AG04449 (cell line): ENCODE measurements around the gene GPR52.
"Not testable (repeated sequence)": the region's sequence is repeated elsewhere in the genome, so short reads cannot be mapped to it uniquely, and the experiment has no call there.

ENCODE experiments used
- CTCF ChIA-PET: fragments of 350-600 bp; formaldehyde crosslinking; extraction: SDS; loops from one replicate; lab custom pipeline; 2021; ENCODE audit warnings: antibody characterized with exemption; lab: Yijun Ruan, JAX
- POLR2A ChIA-PET: fragments of 400-600, 350-600 bp; formaldehyde crosslinking; extraction: SDS; loops from one replicate; lab custom pipeline; 2020; ENCODE audit warnings: antibody characterized with exemption, inconsistent platforms; lab: Yijun Ruan, JAX
- DNase-seq: peaks from one replicate; pipeline ENCODE4 v3.0.0-alpha.2; 2010; ENCODE audit warnings: low read depth, low spot score
- H3K4me3 ChIP-seq: 2 replicates; pipeline ENCODE4 v1.5.1; 2011; ENCODE audit warnings: low read depth, mild to moderate bottlenecking, control low read depth, low read length
- TF ChIP-seq, protein P1 (sequence below): IDR thresholded peaks from one replicate; pipeline ENCODE4 v1.5.1; 2011; ENCODE audit warnings: mild to moderate bottlenecking, moderate library complexity, low read length, control low read depth, inconsistent platforms; ENCODE audit not compliant: insufficient read depth; ENCODE audit errors: missing control alignments

Gene GPR52

DNA sequence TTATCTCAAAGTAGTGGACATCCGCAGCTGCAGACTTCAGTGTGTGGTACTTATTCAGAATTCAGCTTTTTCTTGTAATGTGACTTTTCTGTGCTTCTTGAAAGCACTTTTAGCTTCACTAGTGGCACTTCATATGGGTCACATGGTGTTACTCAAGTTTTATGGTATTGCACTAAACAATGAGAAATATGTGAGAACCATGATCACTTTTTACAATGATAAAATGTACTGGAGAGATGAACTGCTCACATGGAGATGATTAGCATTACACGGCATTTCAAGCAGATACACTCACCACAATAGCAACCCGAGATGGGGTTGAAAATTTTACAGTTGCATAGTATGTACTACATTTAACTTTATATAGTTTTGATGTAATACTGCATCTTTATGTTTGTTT is 40.1 kb upstream of the GPR52 start:
- POLR2A ChIA-PET = no interaction called here
- peak; percentile 24 for DNase-seq
- CTCF ChIA-PET = no interaction called here
- no peak overlapping the region for H3K4me3 ChIP-seq
- TF ChIP-seq, protein P1, sequence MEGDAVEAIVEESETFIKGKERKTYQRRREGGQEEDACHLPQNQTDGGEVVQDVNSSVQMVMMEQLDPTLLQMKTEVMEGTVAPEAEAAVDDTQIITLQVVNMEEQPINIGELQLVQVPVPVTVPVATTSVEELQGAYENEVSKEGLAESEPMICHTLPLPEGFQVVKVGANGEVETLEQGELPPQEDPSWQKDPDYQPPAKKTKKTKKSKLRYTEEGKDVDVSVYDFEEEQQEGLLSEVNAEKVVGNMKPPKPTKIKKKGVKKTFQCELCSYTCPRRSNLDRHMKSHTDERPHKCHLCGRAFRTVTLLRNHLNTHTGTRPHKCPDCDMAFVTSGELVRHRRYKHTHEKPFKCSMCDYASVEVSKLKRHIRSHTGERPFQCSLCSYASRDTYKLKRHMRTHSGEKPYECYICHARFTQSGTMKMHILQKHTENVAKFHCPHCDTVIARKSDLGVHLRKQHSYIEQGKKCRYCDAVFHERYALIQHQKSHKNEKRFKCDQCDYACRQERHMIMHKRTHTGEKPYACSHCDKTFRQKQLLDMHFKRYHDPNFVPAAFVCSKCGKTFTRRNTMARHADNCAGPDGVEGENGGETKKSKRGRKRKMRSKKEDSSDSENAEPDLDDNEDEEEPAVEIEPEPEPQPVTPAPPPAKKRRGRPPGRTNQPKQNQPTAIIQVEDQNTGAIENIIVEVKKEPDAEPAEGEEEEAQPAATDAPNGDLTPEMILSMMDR = no peak

DNA sequence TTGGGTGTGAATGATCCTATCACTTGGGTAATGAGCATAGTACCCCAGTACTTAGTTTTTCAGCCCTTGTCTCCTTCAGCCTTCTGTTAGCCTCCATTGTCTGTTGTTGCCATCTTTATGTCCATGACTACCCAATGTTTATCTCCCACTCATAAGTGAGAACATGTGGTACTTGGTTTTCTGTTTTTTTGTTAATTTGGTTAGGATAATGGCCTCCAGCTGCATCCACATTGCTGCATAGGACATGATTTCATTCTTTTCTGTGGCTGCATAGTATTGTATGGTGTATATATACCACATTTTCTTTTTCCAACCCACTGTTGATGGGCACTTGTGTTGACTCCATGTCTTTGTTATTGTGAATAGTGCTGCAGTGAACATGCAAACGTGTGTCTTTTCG is 39.6 kb upstream of the GPR52 start:
- ChIA-PET POLR2A (no interaction called here), CTCF (no interaction called here)
- H3K4me3 ChIP-seq = no peak overlapping the region
- TF ChIP-seq, protein P1 = no peak
- no peak for DNase-seq

DNA sequence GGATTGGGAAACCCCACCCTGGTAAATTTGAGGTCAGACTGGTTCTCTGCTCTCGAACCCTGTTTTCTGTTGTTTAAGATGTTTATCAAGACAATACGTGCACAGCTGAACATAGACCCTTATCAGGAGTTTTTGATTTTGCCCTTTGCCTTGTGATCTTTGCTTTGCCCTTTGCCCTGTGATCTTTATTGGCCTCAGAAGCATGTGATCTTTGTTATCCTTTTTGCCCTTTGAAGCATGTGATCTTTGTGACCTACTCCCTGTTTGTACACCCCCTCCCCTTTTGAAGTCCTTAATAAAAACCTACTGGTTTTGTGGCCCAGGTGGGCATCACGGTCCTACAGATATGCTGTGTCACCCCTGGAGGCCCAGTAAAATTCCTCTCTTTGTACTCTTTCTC is 38.0 kb upstream of the GPR52 start:
- CTCF ChIA-PET, H3K4me3 ChIP-seq, DNase-seq, POLR2A ChIA-PET: not testable (repeated sequence)

DNA sequence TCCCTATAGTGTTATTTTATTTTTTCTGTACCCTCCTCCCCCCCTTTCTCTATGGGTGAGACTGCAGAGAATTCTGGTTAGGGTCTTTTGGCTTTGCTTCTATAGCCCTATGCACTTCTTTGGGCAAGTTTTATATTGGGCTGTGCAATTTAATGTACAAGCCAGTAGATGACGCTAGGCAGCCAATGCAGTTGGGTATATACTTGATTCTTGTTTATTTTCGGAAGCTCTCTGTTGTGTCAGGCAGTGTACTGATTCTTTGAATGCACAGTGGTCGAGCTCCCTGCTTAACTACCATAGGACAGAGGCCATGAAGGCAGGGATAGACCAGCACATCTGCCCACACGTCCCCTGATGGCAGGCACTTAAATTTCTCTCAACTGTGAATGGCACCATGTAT is 34.1 kb upstream of the GPR52 start:
- DNase-seq = no peak
- TF ChIP-seq, protein P1 = no peak
- H3K4me3 ChIP-seq = no peak overlapping the region
- ChIA-PET POLR2A (no interaction called here), CTCF (no interaction called here)

DNA sequence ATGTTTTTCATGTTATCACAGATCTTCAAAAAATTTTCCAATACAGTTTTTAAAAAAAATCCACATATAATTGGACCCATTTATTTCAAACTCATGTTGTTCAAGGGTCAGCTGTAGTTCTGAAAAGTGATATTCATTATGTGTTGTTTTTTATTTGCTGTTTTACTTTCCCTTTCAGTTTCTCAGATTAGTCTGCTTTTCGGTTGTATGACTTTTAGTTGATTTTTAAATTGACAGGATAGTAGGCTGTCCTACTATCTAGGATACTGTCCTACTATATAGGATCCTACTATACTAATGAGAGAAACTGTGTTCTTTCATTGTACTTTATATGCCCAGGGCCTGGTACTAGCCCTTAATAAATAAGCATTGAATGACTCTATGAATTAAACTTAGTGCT is 33.6 kb upstream of the GPR52 start:
- no peak for DNase-seq
- TF ChIP-seq, protein P1 = no peak
- CTCF ChIA-PET = no interaction called here
- POLR2A ChIA-PET = no interaction called here
- H3K4me3 ChIP-seq = no peak overlapping the region

DNA sequence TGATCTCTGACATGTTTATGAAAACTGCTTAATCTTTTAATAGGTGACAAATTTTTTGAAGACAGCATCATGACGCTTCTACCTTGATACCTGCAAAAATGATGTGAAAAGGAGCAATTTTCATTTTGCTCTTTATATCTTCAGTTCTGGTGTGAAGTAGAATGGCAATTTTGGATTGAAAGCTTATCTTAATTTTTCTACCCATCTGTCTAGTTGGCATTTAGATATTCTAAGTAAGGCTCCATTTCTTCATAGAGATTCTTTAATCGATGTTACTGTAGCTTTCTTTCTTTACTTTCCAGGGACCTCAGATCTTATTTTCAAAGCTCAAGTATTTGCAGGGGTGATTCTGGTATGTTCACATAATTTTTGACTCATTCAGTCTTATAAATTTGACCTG is 32.3 kb upstream of the GPR52 start:
- POLR2A ChIA-PET = no interaction called here
- CTCF ChIA-PET = no interaction called here
- TF ChIP-seq, protein P1 = no peak
- no peak overlapping the region for H3K4me3 ChIP-seq
- no peak for DNase-seq

DNA sequence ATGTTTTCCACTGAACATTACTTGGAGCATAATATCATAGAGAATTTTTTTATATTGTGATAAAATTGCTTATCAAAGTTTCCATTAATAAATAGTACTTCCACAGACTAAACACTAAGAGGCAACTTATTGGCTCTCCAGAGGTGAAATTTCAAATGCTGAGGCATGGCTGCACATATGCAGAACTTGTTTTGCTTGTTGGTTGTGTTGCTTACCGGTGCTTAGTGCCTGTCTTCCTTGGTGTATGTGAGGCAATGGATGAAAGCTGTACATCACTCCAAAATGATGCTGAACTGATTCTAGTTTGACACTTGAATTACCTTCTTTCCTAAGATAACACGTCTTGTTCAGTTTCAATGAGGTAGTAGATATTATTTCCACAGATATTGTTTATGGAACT is 29.8 kb upstream of the GPR52 start:
- ChIA-PET CTCF (no interaction called here), POLR2A (no interaction called here)
- no peak overlapping the region for H3K4me3 ChIP-seq
- TF ChIP-seq, protein P1 = no peak
- DNase-seq = no peak
